ENCODE measurements around the gene RNF39.
A peak's percentile ranks its signal among the peaks of the same experiment; 100 is the strongest.

GRCh38 chr6:30102970-30103871, 27.7 kb upstream of the RNF39 start:
- TF ChIP-seq REST (IDR thresholded peaks at IDR 0.05; ENCODE audit: unreplicated experiment) (no peak), CTCF (conservative IDR thresholded peaks at IDR 0.05; ENCODE audit: low read depth in 2 of 2) (peak; percentile 72 to 92), EZH2 (IDR thresholded peaks at IDR 0.05; ENCODE audit: low read depth, unreplicated experiment) (peak; percentile 46), ZNF114 (CRISPR knock-in tag; IDR thresholded peaks at IDR 0.05) (no peak), EZH2phosphoT487 (IDR thresholded peaks at IDR 0.05; ENCODE audit: unreplicated experiment) (no peak), CREB1 (CRISPR knock-in tag; IDR thresholded peaks at IDR 0.05; ENCODE audit: low read depth) (no peak), POLR2AphosphoS5 (IDR thresholded peaks at IDR 0.05; ENCODE audit: low read depth) (no peak), ETS1 (IDR thresholded peaks at IDR 0.05) (no peak), ZNF462 (CRISPR knock-in tag; IDR thresholded peaks at IDR 0.05) (no peak), JUNB (IDR thresholded peaks at IDR 0.05; ENCODE audit: unreplicated experiment) (no peak), NANOG (IDR thresholded peaks at IDR 0.05; ENCODE audit: borderline replicate concordance) (no peak), ZNF331 (CRISPR knock-in tag; IDR thresholded peaks at IDR 0.05; ENCODE audit: low read depth) (no peak), STAT1 (IDR thresholded peaks at IDR 0.05; ENCODE audit: unreplicated experiment) (no peak)
